GM18502 (cell line): Measurements from ENCODE around the gene ERICH4.

Source experiments
- ATAC-seq: cut with Tn5 transposase; IDR thresholded peaks from one replicate; pipeline ENCODE4 v1.9.1; 2021; ENCODE audit warnings: mild to moderate bottlenecking; ENCODE audit not compliant: unreplicated experiment, poor library complexity

ERICH4 gene

DNA sequence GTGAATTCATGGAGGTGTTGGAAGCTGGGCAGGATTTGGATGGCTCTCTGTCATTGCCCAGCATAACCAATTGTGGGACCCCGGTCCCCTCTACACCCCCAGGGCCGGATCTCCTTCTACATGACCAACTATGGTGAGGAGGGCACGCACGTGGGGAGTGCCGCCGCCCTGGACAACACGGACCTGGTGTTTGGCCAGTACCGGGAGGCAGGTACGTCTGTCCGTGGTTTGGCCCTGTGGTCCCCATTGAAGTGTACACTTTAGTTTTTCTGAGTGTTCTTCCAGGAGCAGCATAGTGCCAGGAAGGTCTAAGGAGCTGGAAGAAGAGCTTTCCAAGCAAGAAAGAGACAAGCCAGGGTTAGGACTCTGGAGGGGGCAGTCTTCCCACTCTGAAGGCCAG, 29.0 kb upstream of the ERICH4 start:
- no peak for ATAC-seq

- no peak for ATAC-seq
Observed at GRCh38 chr19:41414461-41414860, 28.5 kb upstream of the ERICH4 start.

DNA sequence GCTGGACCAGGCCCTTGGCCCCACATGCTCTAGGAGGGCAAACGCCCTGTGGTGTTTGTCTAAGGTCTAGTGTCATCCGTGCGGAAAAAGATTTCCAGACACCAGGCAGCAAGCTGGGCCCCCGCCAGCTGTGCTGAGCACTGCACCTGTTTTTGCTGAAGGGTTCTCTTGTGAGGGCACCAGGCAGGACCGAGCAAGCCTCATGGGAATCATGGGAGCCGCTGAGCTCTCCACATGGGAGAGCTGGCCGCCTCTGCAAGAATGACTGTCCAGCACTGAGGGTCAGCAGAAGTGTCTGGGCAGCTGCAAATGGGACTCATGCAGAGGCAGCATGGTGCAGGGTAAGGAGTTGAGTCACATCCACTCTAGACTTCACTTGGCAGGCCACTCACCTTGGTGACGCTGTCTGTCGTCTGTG, 27.8 kb upstream of the ERICH4 start:
- ATAC-seq: no peak

DNA sequence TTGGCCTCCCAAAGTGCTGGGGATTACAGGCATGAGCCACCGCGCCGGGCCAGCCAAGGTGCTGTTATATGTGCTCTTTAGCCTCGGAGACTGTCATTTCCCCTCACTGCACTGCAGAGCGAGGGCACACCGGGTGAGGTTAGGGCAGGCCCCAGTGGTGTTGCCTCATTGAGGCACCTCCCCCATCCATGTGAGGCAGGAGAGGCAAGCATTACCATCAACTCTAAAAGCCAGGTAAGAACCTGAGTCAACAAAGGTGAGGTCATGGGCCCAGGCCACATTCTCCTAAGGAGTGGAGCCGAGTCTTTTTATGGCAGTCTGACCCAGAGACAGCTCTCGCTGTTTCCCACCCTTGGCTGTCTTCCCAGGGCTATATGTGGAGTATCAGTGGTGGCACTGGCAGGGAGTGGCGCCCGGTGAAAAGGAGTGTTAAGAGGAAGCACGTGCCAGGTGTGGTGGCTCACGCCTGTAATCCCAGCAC, 26.7 kb upstream of the ERICH4 start:
- ATAC-seq: no peak

- no peak for ATAC-seq
Observed at GRCh38 chr19:41420101-41420880, 22.7 kb upstream of the ERICH4 start.

GRCh38 chr19:41421314-41421713, 21.6 kb upstream of the ERICH4 start:
- ATAC-seq: no peak

DNA sequence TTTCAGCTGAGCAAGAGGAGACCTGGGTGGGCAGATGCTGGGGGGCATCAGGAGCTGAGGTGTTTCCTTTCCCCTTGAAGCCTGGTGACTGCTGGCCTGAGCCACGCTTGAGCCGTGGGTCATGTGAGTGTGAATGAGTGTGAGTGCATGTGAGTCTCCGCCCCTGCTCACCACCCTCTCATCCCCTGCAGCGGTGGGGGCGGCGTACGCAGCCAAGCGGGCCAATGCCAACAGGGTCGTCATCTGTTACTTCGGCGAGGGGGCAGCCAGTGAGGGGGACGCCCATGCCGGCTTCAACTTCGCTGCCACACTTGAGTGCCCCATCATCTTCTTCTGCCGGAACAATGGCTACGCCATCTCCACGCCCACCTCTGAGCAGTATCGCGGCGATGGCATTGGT, 21.0 kb upstream of the ERICH4 start:
- no peak for ATAC-seq

DNA sequence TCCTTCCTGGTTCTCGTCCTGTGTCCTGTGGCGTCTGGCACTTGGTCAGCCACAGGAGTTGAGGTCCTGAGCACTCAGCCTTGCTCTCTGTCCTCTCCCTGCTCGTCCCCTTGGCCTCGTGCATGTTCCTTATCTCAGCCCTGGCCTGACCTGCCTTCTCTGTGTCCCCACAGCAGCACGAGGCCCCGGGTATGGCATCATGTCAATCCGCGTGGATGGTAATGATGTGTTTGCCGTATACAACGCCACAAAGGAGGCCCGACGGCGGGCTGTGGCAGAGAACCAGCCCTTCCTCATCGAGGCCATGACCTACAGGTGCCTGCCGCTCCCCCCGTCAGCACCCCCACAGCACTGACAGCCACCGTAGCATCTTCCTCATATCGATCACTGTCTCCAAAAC, 20.5 kb upstream of the ERICH4 start:
- no peak for ATAC-seq

DNA sequence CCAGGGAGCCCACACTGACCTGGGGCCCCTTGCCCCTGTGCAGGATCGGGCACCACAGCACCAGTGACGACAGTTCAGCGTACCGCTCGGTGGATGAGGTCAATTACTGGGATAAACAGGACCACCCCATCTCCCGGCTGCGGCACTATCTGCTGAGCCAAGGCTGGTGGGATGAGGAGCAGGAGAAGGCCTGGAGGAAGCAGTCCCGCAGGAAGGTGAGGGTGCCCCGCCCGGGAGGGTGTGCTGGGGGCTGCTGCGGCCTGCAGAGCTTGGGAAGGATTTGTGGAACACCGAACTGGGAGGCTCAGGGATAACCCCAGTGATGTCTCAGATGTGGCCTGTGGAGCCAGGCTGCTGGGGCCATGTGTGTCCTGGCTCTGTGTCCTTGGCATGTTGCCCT, 20.0 kb upstream of the ERICH4 start:
- ATAC-seq: no peak

DNA sequence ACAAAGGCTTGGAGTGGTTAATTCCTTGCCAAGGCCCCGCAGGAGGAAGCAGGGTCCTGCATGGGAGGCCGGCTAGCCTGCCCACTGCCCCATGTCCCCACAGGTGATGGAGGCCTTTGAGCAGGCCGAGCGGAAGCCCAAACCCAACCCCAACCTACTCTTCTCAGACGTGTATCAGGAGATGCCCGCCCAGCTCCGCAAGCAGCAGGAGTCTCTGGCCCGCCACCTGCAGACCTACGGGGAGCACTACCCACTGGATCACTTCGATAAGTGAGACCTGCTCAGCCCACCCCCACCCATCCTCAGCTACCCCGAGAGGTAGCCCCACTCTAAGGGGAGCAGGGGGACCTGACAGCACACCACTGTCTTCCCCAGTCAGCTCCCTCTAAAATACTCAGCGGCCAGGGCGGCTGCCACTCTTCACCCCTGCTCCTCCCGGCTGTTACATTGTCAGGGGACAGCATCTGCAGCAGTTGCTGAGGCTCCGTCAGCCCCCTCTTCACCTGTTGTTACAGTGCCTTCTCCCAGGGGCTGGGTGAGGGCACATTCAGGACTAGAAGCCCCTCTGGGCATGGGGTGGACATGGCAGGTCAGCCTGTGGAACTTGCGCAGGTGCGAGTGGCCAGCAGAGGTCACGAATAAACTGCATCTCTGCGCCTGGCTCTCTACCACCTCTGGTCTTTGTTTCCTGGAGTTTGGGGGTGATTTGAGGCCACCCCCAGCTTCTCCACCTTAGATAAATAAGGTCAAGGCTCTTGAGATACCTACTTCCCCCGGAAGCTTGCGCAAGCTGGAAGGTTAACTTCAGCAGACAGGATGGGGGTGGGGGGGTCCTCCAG, 18.4 kb upstream of the ERICH4 start:
- no peak for ATAC-seq

- no peak for ATAC-seq
Observed at GRCh38 chr19:41425174-41426115, 17.5 kb upstream of the ERICH4 start.

DNA sequence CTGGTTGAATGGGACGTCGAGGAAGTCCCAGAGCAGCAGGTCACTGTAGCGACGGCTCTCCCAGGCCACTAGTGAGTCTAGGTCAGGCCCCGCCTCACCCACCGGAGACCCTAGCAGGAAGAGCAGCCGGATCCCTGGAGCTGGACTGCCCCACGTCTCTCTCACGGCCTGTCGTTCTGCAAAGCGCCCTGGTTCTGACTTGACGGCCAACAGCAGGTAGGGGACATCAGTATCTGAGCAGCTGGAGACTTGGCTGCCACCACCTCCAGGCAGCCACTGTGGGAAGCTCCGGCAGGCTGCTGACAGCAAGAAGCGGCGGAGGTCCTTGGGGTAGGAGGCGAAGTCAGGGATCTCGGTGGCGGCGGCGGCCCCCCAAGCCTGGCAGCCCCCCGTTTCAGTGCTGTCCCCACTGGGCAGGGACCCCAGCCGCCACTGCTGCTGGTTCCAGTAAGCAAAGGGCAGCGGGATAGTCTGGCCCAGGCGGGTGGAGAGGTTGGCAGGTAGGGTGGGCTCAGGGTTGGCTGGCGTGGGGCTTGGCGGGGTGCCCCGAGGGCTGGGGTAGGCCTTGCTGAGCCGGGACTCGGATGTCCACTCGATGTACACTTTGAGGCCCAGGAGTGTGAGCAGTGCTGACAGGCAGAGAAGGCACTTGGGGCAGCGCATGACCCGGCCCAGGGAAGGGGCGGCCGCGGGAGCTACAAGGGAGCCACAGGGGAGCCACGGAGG, 16.7 kb upstream of the ERICH4 start:
- no peak for ATAC-seq

GRCh38 chr19:41426952-41427646, 15.9 kb upstream of the ERICH4 start, which contains the start of gene B3GNT8:
Gene B3GNT8, minus strand, starts transcription at chr19:41427374. Its CDS starts 596 bp downstream, at chr19:41426778.
- ATAC-seq: peak; percentile 52

- ATAC-seq: peak; percentile 11
Observed at GRCh38 chr19:41427647-41428480, 15.1 kb upstream of the ERICH4 start.

GRCh38 chr19:41428481-41428859, 14.5 kb upstream of the ERICH4 start:
- no peak for ATAC-seq

GRCh38 chr19:41430922-41431321, 12.0 kb upstream of the ERICH4 start:
- ATAC-seq: no peak

GRCh38 chr19:41431426-41432386, 11.2 kb upstream of the ERICH4 start:
- no peak for ATAC-seq
